OCI-LY1 (cell line): ENCODE data around the gene CD86.

Source experiments
- CTCF ChIP-seq: fragments of 200-600 bp; sonication (generic), shearing (Covaris generic); IDR thresholded peaks from 2 replicates; pipeline ENCODE4 v1.5.1; 2017; ENCODE audit warnings: mild to moderate bottlenecking, antibody characterized with exemption, low read length, moderate library complexity, mixed read lengths
- EZH2 ChIP-seq: fragments of 200-600 bp; sonication (generic), shearing (Covaris generic); IDR thresholded peaks from 2 replicates; pipeline ENCODE4 v1.8.0; 2017; ENCODE audit warnings: borderline replicate concordance, mixed run types, mild to moderate bottlenecking, antibody characterized with exemption, low read length, moderate library complexity, mixed read lengths

- TF ChIP-seq EZH2, result no peak
- TF ChIP-seq CTCF, result no peak
Measured at GRCh38 chr3:122097141-122097540, 42.0 kb downstream of the CD86 start.
